AG04450 (cell line): Measurements from ENCODE around the gene HOXA7. TPM values are rescaled to one million over a fixed set of nuclear protein-coding genes. Genes with fewer than 3 reads are reported as not detected.

ENCODE experiments used
- CTCF ChIA-PET: fragments of 300-600, 350-600 bp; formaldehyde crosslinking; extraction: SDS; loops from one replicate; lab custom pipeline; 2022; ENCODE audit warnings: antibody characterized with exemption, inconsistent platforms; lab: Charles Lee
- POLR2A ChIA-PET: fragments of 350-600 bp; formaldehyde crosslinking; extraction: SDS; loops from one replicate; lab custom pipeline; 2021; ENCODE audit warnings: antibody characterized with exemption, inconsistent platforms; lab: Yijun Ruan, JAX
- DNase-seq: peaks from one replicate; pipeline ENCODE4 v3.0.0-alpha.2; 2011; ENCODE audit warnings: low read depth, low spot score
- H3K27ac ChIP-seq: one replicate; pipeline ENCODE4 v1.5.1; 2012; ENCODE audit warnings: low read depth, low read length, control low read depth
- H3K27me3 ChIP-seq: one replicate; pipeline ENCODE4 v1.6.0; 2012; ENCODE audit warnings: low read length; ENCODE audit not compliant: control insufficient read depth, insufficient read depth
- H3K4me3 ChIP-seq: 2 replicates; pipeline ENCODE4 v1.5.1; 2011; ENCODE audit warnings: mild to moderate bottlenecking, low read depth, low read length, control low read depth
- H3K9me3 ChIP-seq: 2 replicates; pipeline ENCODE4 v1.5.1; 2012; ENCODE audit warnings: low read length; ENCODE audit not compliant: control insufficient read depth, insufficient read depth
- CTCF ChIP-seq: IDR thresholded peaks from 2 replicates; pipeline ENCODE4 v1.5.1; 2011; ENCODE audit warnings: low read depth, low read length, control low read depth, inconsistent platforms
- polyA plus RNA-seq: library from polyadenylated mRNA; depleted of rRNA; stranded (reverse); fragments of >200 nt; gene quantifications from 2 replicates; pipeline ENCODE4 v1.2.3, GENCODE V29; 2011

The HOXA7 gene
- polyA plus RNA-seq, 1 experiment = 5.3 TPM

- TF ChIP-seq CTCF = no peak
- POLR2A ChIA-PET = interaction anchor here (0.6 to 2.1 kb wide), 6 partner anchors 31 to 951 kb away, joined by 3 to 5 read pairs (median 3); partner anchors contain the start of genes CBX3 and HNRNPA2B1
- no peak for DNase-seq
- Histone ChIP-seq H3K27ac (peak overlapping the region; percentile 69), H3K9me3 (peaks cover 2% of the 10 kb centered on the region; the same call in 1 of the 2 replicates), H3K4me3 (peak overlapping the region; percentile 73), H3K27me3 (peaks cover 6% of the 10 kb centered on the region)
- CTCF ChIA-PET = interaction anchor here (0.8 to 5.6 kb wide), 13 partner anchors 10 to 953 kb away, joined by 3 to 24 read pairs (median 4); no protein-coding TSS in a partner anchor
Measured at GRCh38 chr7:27151341-27151930, 5.0 kb downstream of the HOXA7 start.

- Histone ChIP-seq H3K9me3 (peaks cover 2% of the 10 kb centered on the region; the same call in 1 of the 2 replicates), H3K4me3 (peak overlapping the region; percentile 73), H3K27me3 (peaks cover 3% of the 10 kb centered on the region), H3K27ac (peak overlapping the region; percentile 69)
- peak; percentile 79 for TF ChIP-seq CTCF
- DNase-seq = no peak
- POLR2A ChIA-PET = interaction anchor here (0.6 to 2.1 kb wide), 8 partner anchors 10 to 951 kb away, joined by 3 to 5 read pairs (median 3); partner anchors contain the start of genes CBX3 and HNRNPA2B1
- CTCF ChIA-PET = interaction anchor here (0.5 to 5.6 kb wide), 20 partner anchors 8 to 1289 kb away, joined by 3 to 24 read pairs (median 4); no protein-coding TSS in a partner anchor
Measured at GRCh38 chr7:27150568-27151340, 5.7 kb downstream of the HOXA7 start.

GRCh38 chr7:27149842-27150567, 6.5 kb downstream of the HOXA7 start:
- Histone ChIP-seq H3K4me3 (peak overlapping the region; percentile 73), H3K27me3 (peaks cover 3% of the 10 kb centered on the region), H3K9me3 (peaks cover 2% of the 10 kb centered on the region; the same call in 1 of the 2 replicates), H3K27ac (peak overlapping the region; percentile 52)
- no peak for DNase-seq
- ChIA-PET CTCF (interaction anchor here (0.5 to 5.6 kb wide), 20 partner anchors 9 to 1288 kb away, joined by 3 to 24 read pairs (median 5); no protein-coding TSS in a partner anchor), POLR2A (interaction anchor here (0.6 to 2.1 kb wide), 4 partner anchors 9 to 950 kb away, joined by 3 to 5 read pairs (median 4); partner anchors contain the start of gene HNRNPA2B1)
- TF ChIP-seq CTCF = no peak

GRCh38 chr7:27148756-27149641, 7.5 kb downstream of the HOXA7 start:
- Histone ChIP-seq H3K27ac (peak overlapping the region; percentile 90), H3K4me3 (peak overlapping the region; percentile 73), H3K27me3 (no peaks in the 10 kb centered on the region), H3K9me3 (peaks cover 2% of the 10 kb centered on the region; the same call in 1 of the 2 replicates)
- CTCF ChIA-PET = interaction anchor here (0.6 to 5.6 kb wide), 13 partner anchors 8 to 1921 kb away, joined by 3 to 24 read pairs (median 6); partner anchors contain the start of genes HOXA7 and NPVF
- TF ChIP-seq CTCF = no peak
- POLR2A ChIA-PET = interaction anchor here (0.6 to 1.0 kb wide), 2 partner anchors 10 to 14 kb away, joined by 3 read pairs; no protein-coding TSS in a partner anchor
- no peak for DNase-seq
